ENCODE results near the gene SYNJ2.

GRCh38 chr6:157989541-157990289 is 8.1 kb downstream of the SYNJ2 start:
- peak; percentile 10 to 45; a peak in 3 of 4 replicates for TF ChIP-seq CTCF (conservative IDR thresholded peaks at IDR 0.05; ENCODE audit: low read depth in 2 of 2)
- no peak for TF ChIP-seq POLR2AphosphoS5 (IDR thresholded peaks at IDR 0.05; ENCODE audit: low read depth)
- TF ChIP-seq STAT1 (IDR thresholded peaks at IDR 0.05; ENCODE audit: unreplicated experiment) = no peak
- TF ChIP-seq EZH2phosphoT487 (IDR thresholded peaks at IDR 0.05; ENCODE audit: unreplicated experiment) = no peak
- TF ChIP-seq CREB1 (CRISPR knock-in tag; IDR thresholded peaks at IDR 0.05; ENCODE audit: low read depth) = no peak
- TF ChIP-seq REST (IDR thresholded peaks at IDR 0.05; ENCODE audit: unreplicated experiment) = no peak
- TF ChIP-seq EZH2 (IDR thresholded peaks at IDR 0.05; ENCODE audit: low read depth, unreplicated experiment) = no peak
- TF ChIP-seq JUNB (IDR thresholded peaks at IDR 0.05; ENCODE audit: unreplicated experiment) = no peak
- no peak for TF ChIP-seq NANOG (IDR thresholded peaks at IDR 0.05; ENCODE audit: borderline replicate concordance)
- no peak for TF ChIP-seq ZNF114 (CRISPR knock-in tag; IDR thresholded peaks at IDR 0.05)

Data from GM23338 (cell line).